Measurements from ENCODE around the gene CNIH3. TPM values are rescaled to one million over a fixed set of nuclear protein-coding genes. Genes with fewer than 3 reads are reported as not detected.

Gene CNIH3
- total RNA-seq, 2 donors from 2014 or later = 0.33 to 1.3 TPM

GRCh38 chr1:224773646-224774045, 157.5 kb downstream of the CNIH3 start:
- TF ChIP-seq CTCF (IDR thresholded peaks at IDR 0.05) = no peak
- H3K36me3 ChIP-seq = no peaks in the 10 kb centered on the region
- peaks cover 0 to 9% of the 10 kb centered on the region in 2 donors for H3K4me1 ChIP-seq
- no peak for DNase-seq (ENCODE audit: low spot score)
- no peaks in the 10 kb centered on the region for H3K9me3 ChIP-seq
- H3K27me3 ChIP-seq = no peaks in the 10 kb centered on the region
- no peak overlapping the region for H3K27ac ChIP-seq
- no peak overlapping the region for H3K4me3 ChIP-seq

- DNase-seq (ENCODE audit: low spot score) = no peak
- Histone ChIP-seq H3K27me3 (no peaks in the 10 kb centered on the region), H3K9me3 (no peaks in the 10 kb centered on the region), H3K4me1 (peaks cover 0 to 9% of the 10 kb centered on the region in 2 donors), H3K4me3 (no peak overlapping the region), H3K27ac (no peak overlapping the region), H3K36me3 (no peaks in the 10 kb centered on the region)
- no peak for TF ChIP-seq CTCF (IDR thresholded peaks at IDR 0.05)
Observed at GRCh38 chr1:224774378-224774777, 158.3 kb downstream of the CNIH3 start.

GRCh38 chr1:224777180-224777579, 161.1 kb downstream of the CNIH3 start:
- no peaks in the 10 kb centered on the region for H3K4me1 ChIP-seq
- no peaks in the 10 kb centered on the region for H3K36me3 ChIP-seq
- no peak overlapping the region for H3K4me3 ChIP-seq
- DNase-seq (ENCODE audit: low spot score) = no peak
- H3K27ac ChIP-seq = no peak overlapping the region
- no peaks in the 10 kb centered on the region for H3K27me3 ChIP-seq
- H3K9me3 ChIP-seq = no peaks in the 10 kb centered on the region
- no peak for TF ChIP-seq CTCF (IDR thresholded peaks at IDR 0.05)

GRCh38 chr1:224779536-224779935, 163.4 kb downstream of the CNIH3 start:
- no peak for TF ChIP-seq CTCF (IDR thresholded peaks at IDR 0.05)
- Histone ChIP-seq H3K36me3 (no peaks in the 10 kb centered on the region), H3K27ac (no peak overlapping the region), H3K9me3 (no peaks in the 10 kb centered on the region), H3K27me3 (no peaks in the 10 kb centered on the region), H3K4me3 (no peak overlapping the region), H3K4me1 (no peaks in the 10 kb centered on the region)
- no peak for DNase-seq (ENCODE audit: low spot score)

GRCh38 chr1:224780736-224781135, 164.6 kb downstream of the CNIH3 start:
- Histone ChIP-seq H3K4me1 (no peaks in the 10 kb centered on the region), H3K27me3 (no peaks in the 10 kb centered on the region), H3K36me3 (no peaks in the 10 kb centered on the region), H3K27ac (no peak overlapping the region), H3K4me3 (no peak overlapping the region), H3K9me3 (no peaks in the 10 kb centered on the region)
- DNase-seq (ENCODE audit: low spot score) = no peak
- TF ChIP-seq CTCF (IDR thresholded peaks at IDR 0.05) = no peak

GRCh38 chr1:224781800-224782199, 165.7 kb downstream of the CNIH3 start:
- Histone ChIP-seq H3K27me3 (no peaks in the 10 kb centered on the region), H3K27ac (no peak overlapping the region), H3K4me1 (no peaks in the 10 kb centered on the region), H3K9me3 (no peaks in the 10 kb centered on the region), H3K36me3 (no peaks in the 10 kb centered on the region), H3K4me3 (no peak overlapping the region)
- no peak for DNase-seq (ENCODE audit: low spot score)
- no peak for TF ChIP-seq CTCF (IDR thresholded peaks at IDR 0.05)
